SJCRH30 (cell line): Measurements from ENCODE around the gene CSNK1D. TPM values are rescaled to one million over a fixed set of nuclear protein-coding genes. Genes with fewer than 3 reads are reported as not detected.

Experiments
- DNase-seq, 2 experiments: peaks; one replicate each; pipeline ENCODE4 v3.0.0-alpha.2; 2015 to 2020
- H3K27ac ChIP-seq: fragments of 250-450 bp; sonication (Bioruptor Pico); 2 replicates; pipeline ENCODE4 v1.5.1; 2020; ENCODE audit warnings: mild to moderate bottlenecking, moderate library complexity
- H3K27me3 ChIP-seq: fragments of 250-450 bp; sonication (Bioruptor Pico); 2 replicates; pipeline ENCODE4 v1.5.1; 2020; ENCODE audit warnings: mild to moderate bottlenecking, moderate library complexity
- H3K36me3 ChIP-seq: fragments of 250-450 bp; sonication (Bioruptor Pico); 2 replicates; pipeline ENCODE4 v1.5.1; 2020; ENCODE audit warnings: mild to moderate bottlenecking, moderate library complexity
- H3K4me1 ChIP-seq: fragments of 250-450 bp; sonication (Bioruptor Pico); 2 replicates; pipeline ENCODE4 v1.5.1; 2020; ENCODE audit warnings: mild to moderate bottlenecking, moderate library complexity
- H3K4me3 ChIP-seq: fragments of 250-450 bp; sonication (Bioruptor Pico); 2 replicates; pipeline ENCODE4 v1.5.1; 2020; ENCODE audit warnings: mild to moderate bottlenecking, moderate library complexity
- H3K9me3 ChIP-seq: fragments of 250-450 bp; sonication (Bioruptor Pico); replicated peaks from 2 replicates; pipeline ENCODE4 v1.5.1; 2020; ENCODE audit warnings: mild to moderate bottlenecking, moderate library complexity
- total RNA-seq: library from RNA; depleted of rRNA; stranded (reverse); fragments of >200 nt; shearing (Covaris generic); gene quantifications from 2 replicates; pipeline ENCODE4 v1.2.3, GENCODE V29; 2014

The CSNK1D gene
- total RNA-seq, 1 experiment from 2014 or later, result 88.7 TPM

- Histone ChIP-seq H3K27ac (no peak overlapping the region), H3K36me3 (no peaks in the 10 kb centered on the region), H3K27me3 (no peaks in the 10 kb centered on the region), H3K4me1 (peaks cover 39% of the 10 kb centered on the region), H3K4me3 (no peak overlapping the region), H3K9me3 (no peaks in the 10 kb centered on the region)
- DNase-seq, result no peak
Observed at GRCh38 chr17:82278786-82279391, 5.4 kb upstream of the CSNK1D start.

GRCh38 chr17:82278308-82278707 is 4.8 kb upstream of the CSNK1D start:
- Histone ChIP-seq H3K27ac (no peak overlapping the region), H3K27me3 (no peaks in the 10 kb centered on the region), H3K36me3 (no peaks in the 10 kb centered on the region), H3K4me3 (no peak overlapping the region), H3K9me3 (no peaks in the 10 kb centered on the region), H3K4me1 (peaks cover 35% of the 10 kb centered on the region)
- DNase-seq, result no peak

- H3K4me1 ChIP-seq, result peaks cover 30% of the 10 kb centered on the region
- H3K9me3 ChIP-seq, result no peaks in the 10 kb centered on the region
- no peak overlapping the region for H3K27ac ChIP-seq
- no peak overlapping the region for H3K4me3 ChIP-seq
- DNase-seq, result no peak
- no peaks in the 10 kb centered on the region for H3K36me3 ChIP-seq
- no peaks in the 10 kb centered on the region for H3K27me3 ChIP-seq
Observed at GRCh38 chr17:82277851-82278250, 4.4 kb upstream of the CSNK1D start.

- H3K4me3 ChIP-seq, result no peak overlapping the region
- DNase-seq, result no peak
- no peaks in the 10 kb centered on the region for H3K27me3 ChIP-seq
- H3K36me3 ChIP-seq, result peaks cover 6% of the 10 kb centered on the region; the same call in 1 of the 2 replicates
- no peaks in the 10 kb centered on the region for H3K9me3 ChIP-seq
- no peak overlapping the region for H3K27ac ChIP-seq
- peaks cover 26% of the 10 kb centered on the region for H3K4me1 ChIP-seq
Observed at GRCh38 chr17:82276938-82277337, 3.4 kb upstream of the CSNK1D start.

GRCh38 chr17:82275326-82275725 is 1.8 kb upstream of the CSNK1D start:
- DNase-seq, result no peak
- no peak overlapping the region for H3K27ac ChIP-seq
- H3K36me3 ChIP-seq, result peaks cover 21% of the 10 kb centered on the region
- no peaks in the 10 kb centered on the region for H3K27me3 ChIP-seq
- no peak overlapping the region for H3K4me3 ChIP-seq
- no peaks in the 10 kb centered on the region for H3K9me3 ChIP-seq
- peaks cover 18% of the 10 kb centered on the region; the same call in 1 of the 2 replicates for H3K4me1 ChIP-seq

- H3K4me1 ChIP-seq, result peaks cover 18% of the 10 kb centered on the region; the same call in 1 of the 2 replicates
- H3K4me3 ChIP-seq, result peak overlapping the region; percentile 92; the same call in 1 of the 2 replicates
- H3K36me3 ChIP-seq, result peaks cover 26% of the 10 kb centered on the region
- H3K27ac ChIP-seq, result no peak overlapping the region
- no peak for DNase-seq
- H3K27me3 ChIP-seq, result no peaks in the 10 kb centered on the region
- H3K9me3 ChIP-seq, result no peaks in the 10 kb centered on the region
Observed at GRCh38 chr17:82274134-82275020, 877 bp upstream of the CSNK1D start.

GRCh38 chr17:82272495-82273326 is 789 bp downstream of the CSNK1D start:
- Histone ChIP-seq H3K27ac (peak overlapping the region; percentile 98), H3K4me1 (peaks cover 27% of the 10 kb centered on the region)
- DNase-seq, result peak; percentile 47 to 55

GRCh38 chr17:82271401-82271800 is 2.1 kb downstream of the CSNK1D start:
- Histone ChIP-seq H3K36me3 (peaks cover 35% of the 10 kb centered on the region), H3K27me3 (no peaks in the 10 kb centered on the region), H3K27ac (no peak overlapping the region), H3K4me1 (peaks cover 33% of the 10 kb centered on the region), H3K4me3 (no peak overlapping the region), H3K9me3 (no peaks in the 10 kb centered on the region)
- DNase-seq, result no peak

More at GRCh38 chr17:82272495-82273326, 789 bp downstream of the CSNK1D start:
- Histone ChIP-seq H3K27me3 (no peaks in the 10 kb centered on the region), H3K4me3 (peak overlapping the region; percentile 92), H3K36me3 (peaks cover 32% of the 10 kb centered on the region), H3K9me3 (no peaks in the 10 kb centered on the region)

GRCh38 chr17:82270651-82271050 is 2.8 kb downstream of the CSNK1D start:
- Histone ChIP-seq H3K4me1 (peaks cover 33% of the 10 kb centered on the region), H3K27me3 (no peaks in the 10 kb centered on the region), H3K9me3 (no peaks in the 10 kb centered on the region), H3K36me3 (peaks cover 42% of the 10 kb centered on the region), H3K4me3 (no peak overlapping the region), H3K27ac (no peak overlapping the region)
- no peak for DNase-seq

- no peak for DNase-seq
- H3K9me3 ChIP-seq, result no peaks in the 10 kb centered on the region
- H3K36me3 ChIP-seq, result peaks cover 49% of the 10 kb centered on the region
- no peaks in the 10 kb centered on the region for H3K27me3 ChIP-seq
- no peak overlapping the region for H3K27ac ChIP-seq
- peaks cover 33% of the 10 kb centered on the region for H3K4me1 ChIP-seq
- no peak overlapping the region for H3K4me3 ChIP-seq
Observed at GRCh38 chr17:82269882-82270500, 3.5 kb downstream of the CSNK1D start.

- H3K27me3 ChIP-seq, result no peaks in the 10 kb centered on the region
- DNase-seq, result no peak
- H3K4me3 ChIP-seq, result no peak overlapping the region
- H3K9me3 ChIP-seq, result no peaks in the 10 kb centered on the region
- H3K27ac ChIP-seq, result no peak overlapping the region
- peaks cover 56% of the 10 kb centered on the region for H3K36me3 ChIP-seq
- peaks cover 33% of the 10 kb centered on the region for H3K4me1 ChIP-seq
Observed at GRCh38 chr17:82269138-82269881, 4.2 kb downstream of the CSNK1D start.

GRCh38 chr17:82267575-82268379 is 5.7 kb downstream of the CSNK1D start:
- no peak overlapping the region for H3K4me3 ChIP-seq
- H3K4me1 ChIP-seq, result peaks cover 28% of the 10 kb centered on the region
- no peaks in the 10 kb centered on the region for H3K27me3 ChIP-seq
- DNase-seq, result peak; percentile 84 to 87
- H3K36me3 ChIP-seq, result peaks cover 71% of the 10 kb centered on the region
- peak overlapping the region; percentile 9; the same call in 1 of the 2 replicates for H3K27ac ChIP-seq
- no peaks in the 10 kb centered on the region for H3K9me3 ChIP-seq

GRCh38 chr17:82266142-82266541 is 7.4 kb downstream of the CSNK1D start:
- no peak overlapping the region for H3K27ac ChIP-seq
- no peaks in the 10 kb centered on the region for H3K27me3 ChIP-seq
- peaks cover 73% of the 10 kb centered on the region for H3K36me3 ChIP-seq
- peaks cover 15% of the 10 kb centered on the region for H3K4me1 ChIP-seq
- no peak overlapping the region for H3K4me3 ChIP-seq
- H3K9me3 ChIP-seq, result no peaks in the 10 kb centered on the region
- DNase-seq, result no peak
